Subcutaneous adipose tissue (tissue), 4 donors: ENCODE results near the gene ELMO1. TPM values are rescaled to one million over a fixed set of nuclear protein-coding genes. Genes with fewer than 3 reads are reported as not detected.

Experiments
- CTCF ChIP-seq: fragments of 450-650 bp; IDR thresholded peaks from one replicate; pipeline ENCODE4 v1.5.1; 2016; ENCODE audit warnings: low read depth, mild to moderate bottlenecking, control low read depth, antibody characterized with exemption, moderate library complexity
- total RNA-seq, 4 donors: library from RNA; depleted of rRNA; stranded (reverse); fragments of >200 nt; gene quantifications; one replicate each; pipeline ENCODE4 v1.1.0, GENCODE V29; 2016

Gene ELMO1
- total RNA-seq, 4 donors from 2014 or later: 97.1 to 129 (median 126) TPM

GRCh38 chr7:36985866-36986400, 462.7 kb downstream of the ELMO1 start:
- TF ChIP-seq CTCF: no peak

- no peak for TF ChIP-seq CTCF
Measured at GRCh38 chr7:36985316-36985715, 463.3 kb downstream of the ELMO1 start.

GRCh38 chr7:36984710-36985312, 463.9 kb downstream of the ELMO1 start:
- no peak for TF ChIP-seq CTCF

- no peak for TF ChIP-seq CTCF
Measured at GRCh38 chr7:36984041-36984521, 464.6 kb downstream of the ELMO1 start.

GRCh38 chr7:36982766-36983165, 465.9 kb downstream of the ELMO1 start:
- no peak for TF ChIP-seq CTCF

GRCh38 chr7:36979810-36980248, 468.8 kb downstream of the ELMO1 start:
- no peak for TF ChIP-seq CTCF

GRCh38 chr7:36978461-36978860, 470.2 kb downstream of the ELMO1 start:
- TF ChIP-seq CTCF: no peak
